Neural progenitor cell (in vitro differentiated cells): Measurements from ENCODE around the gene CGAS. TPM values are rescaled to one million over a fixed set of nuclear protein-coding genes. Genes with fewer than 3 reads are reported as not detected.

ENCODE experiments used
- DNase-seq: peaks from one replicate; pipeline ENCODE4 v3.0.0-alpha.2; 2016; ENCODE audit warnings: low spot score
- H2AFZ ChIP-seq: fragments of 200-600 bp; sonication (generic); replicated peaks from 2 replicates; pipeline ENCODE4 v1.6.1; 2016; ENCODE audit warnings: antibody characterized with exemption
- H3F3A ChIP-seq: fragments of 200-600 bp; sonication (generic); 2 replicates; pipeline ENCODE4 v1.6.1; 2016; ENCODE audit warnings: antibody characterized with exemption, low read depth
- H3K27ac ChIP-seq: fragments of 200-600 bp; sonication (generic); 2 replicates; pipeline ENCODE4 v1.5.1; 2016; ENCODE audit warnings: mild to moderate bottlenecking
- H3K27me3 ChIP-seq: fragments of 200-600 bp; sonication (generic); 2 replicates; pipeline ENCODE4 v1.6.1; 2016; ENCODE audit warnings: mild to moderate bottlenecking, moderate library complexity
- H3K36me3 ChIP-seq: fragments of 200-600 bp; sonication (generic); 2 replicates; pipeline ENCODE4 v1.5.1; 2016
- H3K4me1 ChIP-seq: fragments of 200-600 bp; sonication (generic); 2 replicates; pipeline ENCODE4 v1.6.1; 2016; ENCODE audit warnings: mixed run types
- H3K4me2 ChIP-seq: fragments of 200-600 bp; sonication (generic); 2 replicates; pipeline ENCODE4 v1.6.1; 2016
- H3K4me3 ChIP-seq: fragments of 200-600 bp; sonication (generic); 2 replicates; pipeline ENCODE4 v1.5.1; 2016
- H3K79me2 ChIP-seq: fragments of 200-600 bp; sonication (generic); 2 replicates; pipeline ENCODE4 v1.6.1; 2016; ENCODE audit warnings: low read depth
- H3K9ac ChIP-seq: fragments of 200-600 bp; sonication (generic); 2 replicates; pipeline ENCODE4 v1.6.1; 2016
- H3K9me3 ChIP-seq: fragments of 200-600 bp; sonication (generic); 2 replicates; pipeline ENCODE4 v1.5.1; 2016; ENCODE audit warnings: low read depth
- H4K20me1 ChIP-seq: fragments of 200-600 bp; sonication (generic); 2 replicates; pipeline ENCODE4 v1.6.1; 2016; ENCODE audit warnings: low read depth
- H3K27ac Mint-ChIP-seq: 3 replicates; pipeline ENCODE4 v1.8.0; 2021; ENCODE audit warnings: mixed read lengths
- H3K27me3 Mint-ChIP-seq: 2 replicates; pipeline ENCODE4 v1.8.0; 2022; ENCODE audit warnings: low read depth, mild to moderate bottlenecking, inconsistent platforms, moderate library complexity, mixed read lengths; ENCODE audit not compliant: insufficient read depth
- H3K36me3 Mint-ChIP-seq: 3 replicates; pipeline ENCODE4 v1.8.0; 2021; ENCODE audit warnings: mixed read lengths
- H3K4me1 Mint-ChIP-seq: 3 replicates; pipeline ENCODE4 v1.8.0; 2021; ENCODE audit warnings: mixed read lengths
- H3K4me3 Mint-ChIP-seq: 3 replicates; pipeline ENCODE4 v1.8.0; 2021; ENCODE audit warnings: mild to moderate bottlenecking, moderate library complexity, mixed read lengths
- H3K9me3 Mint-ChIP-seq: 3 replicates; pipeline ENCODE4 v1.8.0; 2020; ENCODE audit warnings: mixed read lengths
- CTCF ChIP-seq: fragments of 200-600 bp; sonication (generic); IDR thresholded peaks from 2 replicates; pipeline ENCODE4 v1.5.1; 2017; ENCODE audit warnings: antibody characterized with exemption, mild to moderate bottlenecking
- EZH2 ChIP-seq: fragments of 200-600 bp; sonication (generic); IDR thresholded peaks from 2 replicates; pipeline ENCODE4 v1.6.1; 2017; ENCODE audit warnings: antibody characterized with exemption, mild to moderate bottlenecking, moderate library complexity
- EZH2phosphoT487 ChIP-seq: fragments of 200-600 bp; sonication (generic); IDR thresholded peaks from 2 replicates; pipeline ENCODE4 v1.6.1; 2017; ENCODE audit warnings: antibody characterized with exemption
- total RNA-seq: library from RNA; depleted of rRNA; stranded (reverse); fragments of >200 nt; gene quantifications from 2 replicates; pipeline ENCODE4 v1.2.3, GENCODE V29; 2015; ENCODE audit warnings: low replicate concordance

CGAS gene
- total RNA-seq, 1 donor from 2014 or later = 0.90 TPM

- no peaks in the 10 kb centered on the region for H3K4me1 ChIP-seq
- no peak overlapping the region for H3K9ac ChIP-seq
- no peak overlapping the region for H3K27ac Mint-ChIP-seq
- H3F3A ChIP-seq = no peaks in the 10 kb centered on the region
- H4K20me1 ChIP-seq = no peaks in the 10 kb centered on the region
- H2AFZ ChIP-seq = no peak overlapping the region
- no peak overlapping the region for H3K4me3 Mint-ChIP-seq
- H3K27ac ChIP-seq = no peak overlapping the region
- H3K79me2 ChIP-seq = no peaks in the 10 kb centered on the region
- H3K4me1 Mint-ChIP-seq = no peaks in the 10 kb centered on the region
- H3K27me3 Mint-ChIP-seq = peaks cover 2% of the 10 kb centered on the region
- no peak for TF ChIP-seq EZH2phosphoT487
- TF ChIP-seq CTCF = no peak
- TF ChIP-seq EZH2 = no peak
- H3K4me3 ChIP-seq = no peak overlapping the region
- H3K9me3 Mint-ChIP-seq = no peaks in the 10 kb centered on the region
- H3K36me3 ChIP-seq = no peaks in the 10 kb centered on the region
- DNase-seq = no peak
- H3K4me2 ChIP-seq = no peak overlapping the region
- H3K27me3 ChIP-seq = no peaks in the 10 kb centered on the region
- no peaks in the 10 kb centered on the region for H3K36me3 Mint-ChIP-seq
- H3K9me3 ChIP-seq = no peaks in the 10 kb centered on the region
Observed at GRCh38 chr6:73413102-73413501, 39.0 kb downstream of the CGAS start.

GRCh38 chr6:73409395-73409794 is 42.7 kb downstream of the CGAS start:
- H3K27ac Mint-ChIP-seq = no peak overlapping the region
- H3K9me3 ChIP-seq = no peaks in the 10 kb centered on the region
- H3K36me3 Mint-ChIP-seq = no peaks in the 10 kb centered on the region
- H3K36me3 ChIP-seq = no peaks in the 10 kb centered on the region
- H3K4me1 Mint-ChIP-seq = no peaks in the 10 kb centered on the region
- no peak for DNase-seq
- H2AFZ ChIP-seq = no peak overlapping the region
- no peak overlapping the region for H3K4me2 ChIP-seq
- H3K79me2 ChIP-seq = no peaks in the 10 kb centered on the region
- H3K9ac ChIP-seq = no peak overlapping the region
- no peaks in the 10 kb centered on the region for H3F3A ChIP-seq
- no peak overlapping the region for H3K4me3 ChIP-seq
- no peaks in the 10 kb centered on the region for H3K4me1 ChIP-seq
- no peak overlapping the region for H3K27ac ChIP-seq
- TF ChIP-seq EZH2 (no peak), EZH2phosphoT487 (no peak), CTCF (no peak)
- no peaks in the 10 kb centered on the region for H3K27me3 ChIP-seq
- peaks cover 2% of the 10 kb centered on the region for H3K27me3 Mint-ChIP-seq
- no peaks in the 10 kb centered on the region for H3K9me3 Mint-ChIP-seq
- no peaks in the 10 kb centered on the region for H4K20me1 ChIP-seq
- H3K4me3 Mint-ChIP-seq = no peak overlapping the region

- Mint-ChIP-seq H3K4me3 (no peak overlapping the region), H3K9me3 (no peaks in the 10 kb centered on the region), H3K27me3 (no peaks in the 10 kb centered on the region), H3K36me3 (no peaks in the 10 kb centered on the region), H3K27ac (no peak overlapping the region), H3K4me1 (no peaks in the 10 kb centered on the region)
- H4K20me1 ChIP-seq = no peaks in the 10 kb centered on the region
- H3K9ac ChIP-seq = no peak overlapping the region
- no peak for DNase-seq
- no peaks in the 10 kb centered on the region for H3K27me3 ChIP-seq
- H3K27ac ChIP-seq = no peak overlapping the region
- no peaks in the 10 kb centered on the region for H3K36me3 ChIP-seq
- H3K9me3 ChIP-seq = no peaks in the 10 kb centered on the region
- H3K79me2 ChIP-seq = no peaks in the 10 kb centered on the region
- H3K4me2 ChIP-seq = no peak overlapping the region
- no peak overlapping the region for H2AFZ ChIP-seq
- H3K4me1 ChIP-seq = no peaks in the 10 kb centered on the region
- no peak overlapping the region for H3K4me3 ChIP-seq
- H3F3A ChIP-seq = no peaks in the 10 kb centered on the region
- TF ChIP-seq CTCF = no peak
- TF ChIP-seq EZH2phosphoT487 = no peak
- TF ChIP-seq EZH2 = no peak
Observed at GRCh38 chr6:73400656-73401055, 51.4 kb downstream of the CGAS start.

GRCh38 chr6:73395875-73396274 is 56.2 kb downstream of the CGAS start:
- H3K9ac ChIP-seq = no peak overlapping the region
- no peaks in the 10 kb centered on the region for H3K9me3 Mint-ChIP-seq
- H3K4me1 ChIP-seq = no peaks in the 10 kb centered on the region
- no peaks in the 10 kb centered on the region for H3K27me3 ChIP-seq
- no peak overlapping the region for H3K27ac Mint-ChIP-seq
- no peak overlapping the region for H2AFZ ChIP-seq
- H3K4me3 Mint-ChIP-seq = no peak overlapping the region
- H3F3A ChIP-seq = no peaks in the 10 kb centered on the region
- DNase-seq = no peak
- no peaks in the 10 kb centered on the region for H3K36me3 Mint-ChIP-seq
- no peaks in the 10 kb centered on the region for H3K27me3 Mint-ChIP-seq
- no peaks in the 10 kb centered on the region for H3K9me3 ChIP-seq
- H4K20me1 ChIP-seq = no peaks in the 10 kb centered on the region
- H3K27ac ChIP-seq = no peak overlapping the region
- no peak overlapping the region for H3K4me2 ChIP-seq
- H3K79me2 ChIP-seq = no peaks in the 10 kb centered on the region
- TF ChIP-seq EZH2 (no peak), CTCF (no peak), EZH2phosphoT487 (no peak)
- no peak overlapping the region for H3K4me3 ChIP-seq
- H3K4me1 Mint-ChIP-seq = no peaks in the 10 kb centered on the region
- no peaks in the 10 kb centered on the region for H3K36me3 ChIP-seq
